HG02852 (cell line): ENCODE data around the gene GRID2.

Experiments used
- ATAC-seq: cut with Tn5 transposase; IDR thresholded peaks from one replicate; pipeline ENCODE4 v1.9.1; 2021; ENCODE audit warnings: mild to moderate bottlenecking, moderate library complexity; ENCODE audit not compliant: unreplicated experiment

GRID2 gene

GRCh38 chr4:93730251-93730650 lies 1426.5 kb downstream of the GRID2 start:
- ATAC-seq: no peak

GRCh38 chr4:93730760-93731159 lies 1427.0 kb downstream of the GRID2 start:
- ATAC-seq: no peak

- peak; percentile 81 for ATAC-seq
Observed at GRCh38 chr4:93731456-93731855, 1427.7 kb downstream of the GRID2 start.

GRCh38 chr4:93732509-93732908 lies 1428.7 kb downstream of the GRID2 start:
- ATAC-seq: no peak

- ATAC-seq: no peak
Observed at GRCh38 chr4:93740890-93741289, 1437.1 kb downstream of the GRID2 start.

GRCh38 chr4:93743022-93743421 lies 1439.3 kb downstream of the GRID2 start:
- ATAC-seq: no peak

GRCh38 chr4:93743635-93744034 lies 1439.9 kb downstream of the GRID2 start:
- no peak for ATAC-seq

GRCh38 chr4:93744961-93745360 lies 1441.2 kb downstream of the GRID2 start:
- no peak for ATAC-seq

- ATAC-seq: no peak
Observed at GRCh38 chr4:93746031-93746430, 1442.3 kb downstream of the GRID2 start.

GRCh38 chr4:93747220-93747619 lies 1443.5 kb downstream of the GRID2 start:
- ATAC-seq: no peak

- ATAC-seq: peak; percentile 42
Observed at GRCh38 chr4:93748373-93749291, 1444.9 kb downstream of the GRID2 start.

GRCh38 chr4:93749292-93749761 lies 1445.6 kb downstream of the GRID2 start:
- peak; percentile 82 for ATAC-seq

GRCh38 chr4:93751411-93751810 lies 1447.6 kb downstream of the GRID2 start:
- ATAC-seq: no peak

GRCh38 chr4:93756101-93756500 lies 1452.3 kb downstream of the GRID2 start:
- ATAC-seq: no peak

GRCh38 chr4:93759506-93759905 lies 1455.7 kb downstream of the GRID2 start:
- no peak for ATAC-seq

GRCh38 chr4:93760284-93760683 lies 1456.5 kb downstream of the GRID2 start:
- no peak for ATAC-seq

- no peak for ATAC-seq
Observed at GRCh38 chr4:93761286-93761685, 1457.5 kb downstream of the GRID2 start.

GRCh38 chr4:93764639-93765246 lies 1461.0 kb downstream of the GRID2 start:
- peak; percentile 79 for ATAC-seq

- no peak for ATAC-seq
Observed at GRCh38 chr4:93767917-93768316, 1464.2 kb downstream of the GRID2 start.

- no peak for ATAC-seq
Observed at GRCh38 chr4:93770201-93770600, 1466.4 kb downstream of the GRID2 start.

- no peak for ATAC-seq
Observed at GRCh38 chr4:93771640-93772411, 1468.1 kb downstream of the GRID2 start.
